ENCODE measurements around the gene PTPRQ. TPM values are rescaled to one million over a fixed set of nuclear protein-coding genes. Genes with fewer than 3 reads are reported as not detected.

The PTPRQ gene
- total RNA-seq, 1 experiment from 2014 or later: 0.17 TPM

DNA sequence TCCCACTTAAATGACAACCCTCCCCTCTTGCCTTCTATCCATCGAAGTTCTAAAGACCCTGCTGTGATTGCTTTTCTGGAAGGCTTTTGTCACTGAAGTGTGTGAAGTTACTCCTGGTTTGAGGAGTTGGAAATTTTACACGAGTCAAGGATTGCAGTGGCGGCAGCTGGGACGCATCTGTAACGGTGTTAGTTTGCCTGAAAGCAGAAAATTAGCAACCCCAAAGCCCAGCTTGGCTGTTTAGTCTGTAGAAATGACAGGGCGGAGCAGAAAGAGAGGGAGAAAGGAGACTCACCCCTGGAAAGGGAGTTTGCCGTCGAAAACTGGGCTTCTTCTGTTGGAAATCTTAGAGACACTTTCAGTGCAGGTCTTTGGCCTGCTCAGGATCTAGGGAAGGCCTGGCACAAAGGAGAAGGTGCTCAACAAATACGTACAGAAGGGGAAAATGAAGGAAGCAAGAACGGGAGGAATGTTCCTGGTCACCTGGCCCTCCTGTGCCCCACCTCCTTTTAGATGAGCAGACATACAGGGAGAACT, 271.7 kb downstream of the PTPRQ start:
- no peak for DNase-seq (ENCODE audit: extremely low read depth, low read depth)

DNA sequence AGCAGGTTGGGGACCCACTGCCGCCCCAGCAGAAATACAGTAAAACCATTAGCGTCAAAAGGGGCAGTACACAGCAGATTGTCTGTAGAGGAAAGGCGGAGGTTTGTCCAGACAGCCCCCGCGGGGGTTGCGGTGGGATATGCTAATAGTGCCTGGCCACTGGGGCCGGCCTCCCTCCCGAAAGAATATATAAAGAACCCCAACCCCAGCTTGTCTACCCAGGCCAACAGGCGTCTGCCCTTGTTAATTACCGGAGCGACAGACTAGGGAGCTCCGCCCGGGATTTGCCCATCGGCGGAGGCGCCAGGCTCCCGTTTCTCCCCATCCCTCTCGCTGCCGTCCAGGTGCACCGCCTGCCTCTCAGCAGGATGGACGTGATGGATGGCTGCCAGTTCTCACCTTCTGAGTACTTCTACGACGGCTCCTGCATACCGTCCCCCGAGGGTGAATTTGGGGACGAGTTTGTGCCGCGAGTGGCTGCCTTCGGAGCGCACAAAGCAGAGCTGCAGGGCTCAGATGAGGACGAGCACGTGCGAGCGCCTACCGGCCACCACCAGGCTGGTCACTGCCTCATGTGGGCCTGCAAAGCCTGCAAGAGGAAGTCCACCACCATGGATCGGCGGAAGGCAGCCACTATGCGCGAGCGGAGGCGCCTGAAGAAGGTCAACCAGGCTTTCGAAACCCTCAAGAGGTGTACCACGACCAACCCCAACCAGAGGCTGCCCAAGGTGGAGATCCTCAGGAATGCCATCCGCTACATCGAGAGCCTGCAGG, 272.8 kb downstream of the PTPRQ start, which contains the start of gene MYF5:
Gene MYF5 (plus strand): TSS at position 217 of the 774 bp plus-strand sequence. CDS start 152 bp downstream, at position 369.
- DNase-seq (ENCODE audit: extremely low read depth, low read depth): no peak

DNA sequence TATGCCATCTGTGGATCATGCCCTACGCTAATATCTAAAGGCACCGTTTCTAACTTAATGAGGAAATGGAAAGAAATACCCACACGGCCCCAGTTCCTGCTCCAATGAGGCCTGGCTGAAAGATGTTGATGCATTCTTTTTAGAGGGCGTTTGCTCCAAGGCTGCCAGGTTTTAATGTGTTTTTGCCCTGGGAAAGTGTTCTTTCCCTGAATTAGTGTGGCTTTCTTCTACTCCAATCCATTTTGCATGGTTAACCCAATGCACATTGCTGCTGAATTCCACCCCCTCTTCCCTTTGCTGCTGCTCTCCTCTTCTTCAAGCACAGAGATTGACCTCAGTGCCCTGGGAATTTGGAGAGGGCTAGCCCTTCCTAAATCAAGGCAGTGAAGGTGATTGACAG, 273.8 kb downstream of the PTPRQ start:
- no peak for DNase-seq (ENCODE audit: extremely low read depth, low read depth)

GRCh38 chr12:80720516-80720915, 276.5 kb downstream of the PTPRQ start:
- no peak for DNase-seq (ENCODE audit: extremely low read depth, low read depth)

GRCh38 chr12:80721326-80721725, 277.3 kb downstream of the PTPRQ start:
- DNase-seq (ENCODE audit: extremely low read depth, low read depth): no peak
